BJ (cell line): ENCODE measurements around the gene TNK2. TPM values are rescaled to one million over a fixed set of nuclear protein-coding genes. Genes with fewer than 3 reads are reported as not detected.

Experiments
- CTCF ChIA-PET: fragments of 350-600 bp; formaldehyde crosslinking; extraction: SDS; loops from one replicate; lab custom pipeline; 2021; ENCODE audit warnings: antibody characterized with exemption, inconsistent platforms; lab: Yijun Ruan, JAX
- POLR2A ChIA-PET: fragments of 300-600 bp; sonication (Branson Sonifier 250); formaldehyde crosslinking; extraction: SDS; loops from one replicate; lab custom pipeline; 2021; ENCODE audit warnings: antibody characterized with exemption; lab: Charles Lee
- DNase-seq: peaks from one replicate; pipeline ENCODE4 v3.0.0-alpha.2; 2011; ENCODE audit warnings: low read depth
- H3K27me3 ChIP-seq: 2 replicates; pipeline ENCODE4 v1.6.0; 2011; ENCODE audit warnings: low read length; ENCODE audit not compliant: control insufficient read depth, insufficient read depth
- H3K36me3 ChIP-seq: 2 replicates; pipeline ENCODE4 v1.5.1; 2011; ENCODE audit warnings: low read length; ENCODE audit not compliant: control insufficient read depth, insufficient read depth
- H3K4me3 ChIP-seq: 2 replicates; pipeline ENCODE4 v1.5.1; 2011; ENCODE audit warnings: low read depth, mild to moderate bottlenecking, control low read depth, low read length
- CTCF ChIP-seq: IDR thresholded peaks from 2 replicates; pipeline ENCODE4 v1.5.1; 2011; ENCODE audit warnings: low read depth, mild to moderate bottlenecking, control low read depth, inconsistent platforms, low read length, moderate library complexity; ENCODE audit not compliant: insufficient read depth
- polyA plus RNA-seq: library from polyadenylated mRNA; depleted of rRNA; stranded (reverse); fragments of >200 nt; gene quantifications from 2 replicates; pipeline ENCODE4 v1.2.3, GENCODE V29; 2011; rRNA removed
- small RNA-seq: library from RNA; depleted of rRNA; stranded (forward); fragments of <200 nt; gene quantifications from one replicate; pipeline ENCODE3, GENCODE V24; 2012; ENCODE audit warnings: low replicate concordance, low read depth; ENCODE audit not compliant: insufficient read length

Gene TNK2
- polyA plus RNA-seq, 1 experiment, result 6.3 TPM

GRCh38 chr3:195815169-195815771 lies 93.1 kb downstream of the TNK2 start:
- H3K4me3 ChIP-seq, result no peak overlapping the region
- ChIA-PET POLR2A (no interaction called here), CTCF (no interaction called here)
- DNase-seq, result no peak
- no peaks in the 10 kb centered on the region for H3K36me3 ChIP-seq
- no peak for TF ChIP-seq CTCF
- H3K27me3 ChIP-seq, result peaks cover 3% of the 10 kb centered on the region; the same call in 1 of the 2 replicates

GRCh38 chr3:195813916-195814640 lies 94.3 kb downstream of the TNK2 start:
- no peak overlapping the region for H3K4me3 ChIP-seq
- H3K36me3 ChIP-seq, result no peaks in the 10 kb centered on the region
- peaks cover 3% of the 10 kb centered on the region; the same call in 1 of the 2 replicates for H3K27me3 ChIP-seq
- no peak for TF ChIP-seq CTCF
- CTCF ChIA-PET, result no interaction called here
- no peak for DNase-seq
- POLR2A ChIA-PET, result no interaction called here

Small RNAs within 50 kb of the gene (small RNA-seq; reads per million reads assigned to genes)
- not detected for gene MIR6829
- gene RNU2-11P, result not detected

Other genes with a start within 250 kb of the TNK2 start
- 0.17 and 0.48 TPM in 2 replicates for gene MUC20, start 187.6 kb downstream of the TNK2 start, polyA plus RNA-seq
- gene MUC4, start 96.6 kb downstream of the TNK2 start, polyA plus RNA-seq, result not detected in 2 replicates
- gene TFRC, start 173.5 kb upstream of the TNK2 start, polyA plus RNA-seq, result 60.7 and 131 TPM in 2 replicates